ENCODE measurements around the gene STIM1.

GRCh38 chr11:3962406-3962840 is 107.0 kb downstream of the STIM1 start:
- TF ChIP-seq CTCF (IDR thresholded peaks at IDR 0.05) (no peak), POLR2A (IDR thresholded peaks at IDR 0.05) (no peak)

Measured in right lobe of liver (tissue), 4 donors.